HG03571 (cell line): ENCODE data around the gene VEGFA.

Experiments
- ATAC-seq: cut with Tn5 transposase; IDR thresholded peaks from one replicate; pipeline ENCODE4 v1.9.1; 2021; ENCODE audit not compliant: unreplicated experiment

The VEGFA gene

GRCh38 chr6:43784049-43784855 lies 14.2 kb downstream of the VEGFA start:
- ATAC-seq, result no peak

GRCh38 chr6:43785220-43785752 lies 15.3 kb downstream of the VEGFA start:
- ATAC-seq, result no peak

GRCh38 chr6:43785904-43786303 lies 15.9 kb downstream of the VEGFA start:
- ATAC-seq, result no peak

- ATAC-seq, result no peak
These were observed 16.8 kb downstream of the VEGFA start for GRCh38 chr6:43786664-43787329.

- ATAC-seq, result no peak
These were observed 18.3 kb downstream of the VEGFA start for GRCh38 chr6:43788301-43788700.

- ATAC-seq, result no peak
These were observed 19.4 kb downstream of the VEGFA start for GRCh38 chr6:43789447-43789846.

- no peak for ATAC-seq
These were observed 20.0 kb downstream of the VEGFA start for GRCh38 chr6:43790031-43790430.

GRCh38 chr6:43791745-43792422 lies 21.9 kb downstream of the VEGFA start:
- ATAC-seq, result no peak

- no peak for ATAC-seq
These were observed 23.3 kb downstream of the VEGFA start for GRCh38 chr6:43793154-43793874.

GRCh38 chr6:43793875-43794242 lies 23.8 kb downstream of the VEGFA start:
- no peak for ATAC-seq

GRCh38 chr6:43795421-43795820 lies 25.4 kb downstream of the VEGFA start:
- ATAC-seq, result no peak

GRCh38 chr6:43796168-43796567 lies 26.2 kb downstream of the VEGFA start:
- no peak for ATAC-seq

- ATAC-seq, result no peak
These were observed 27.2 kb downstream of the VEGFA start for GRCh38 chr6:43796903-43797890.

GRCh38 chr6:43797919-43798318 lies 27.9 kb downstream of the VEGFA start:
- ATAC-seq, result no peak

GRCh38 chr6:43798688-43799444 lies 28.9 kb downstream of the VEGFA start:
- ATAC-seq, result no peak

GRCh38 chr6:43799551-43800297 lies 29.7 kb downstream of the VEGFA start:
- ATAC-seq, result no peak

GRCh38 chr6:43800298-43800623 lies 30.2 kb downstream of the VEGFA start:
- ATAC-seq, result no peak

GRCh38 chr6:43800746-43801494 lies 30.9 kb downstream of the VEGFA start:
- ATAC-seq, result no peak
